DMS153 treated with DMSO at 0.1 percent for 48 hours (cell line): ENCODE data around the gene BICC1.

Experiments
- DNase-seq: peaks from one replicate; lab custom pipeline; 2025; ENCODE audit not compliant: unreplicated experiment; lab: John Stamatoyannopoulos, UW

BICC1 gene

GRCh38 chr10:58599927-58600553 is 87.4 kb downstream of the BICC1 start:
- no peak for DNase-seq

GRCh38 chr10:58608351-58608750 is 95.7 kb downstream of the BICC1 start:
- no peak for DNase-seq

- DNase-seq = no peak
These were observed 96.3 kb downstream of the BICC1 start for GRCh38 chr10:58608826-58609531.

- no peak for DNase-seq
These were observed 97.0 kb downstream of the BICC1 start for GRCh38 chr10:58609532-58610150.

GRCh38 chr10:58615237-58615935 is 102.7 kb downstream of the BICC1 start:
- no peak for DNase-seq

GRCh38 chr10:58618158-58618676 is 105.5 kb downstream of the BICC1 start:
- no peak for DNase-seq

- no peak for DNase-seq
These were observed 108.9 kb downstream of the BICC1 start for GRCh38 chr10:58621379-58622077.

- no peak for DNase-seq
These were observed 109.6 kb downstream of the BICC1 start for GRCh38 chr10:58622246-58622645.

GRCh38 chr10:58625070-58625469 is 112.4 kb downstream of the BICC1 start:
- DNase-seq = no peak

GRCh38 chr10:58627392-58627791 is 114.7 kb downstream of the BICC1 start:
- no peak for DNase-seq

GRCh38 chr10:58631715-58632114 is 119.0 kb downstream of the BICC1 start:
- DNase-seq = no peak

- DNase-seq = no peak
These were observed 119.5 kb downstream of the BICC1 start for GRCh38 chr10:58632216-58632615.

- DNase-seq = no peak
These were observed 124.7 kb downstream of the BICC1 start for GRCh38 chr10:58637352-58637751.

- no peak for DNase-seq
These were observed 125.7 kb downstream of the BICC1 start for GRCh38 chr10:58638388-58638787.

- DNase-seq = no peak
These were observed 128.4 kb downstream of the BICC1 start for GRCh38 chr10:58641095-58641531.

- DNase-seq = no peak
These were observed 129.0 kb downstream of the BICC1 start for GRCh38 chr10:58641708-58642107.

- no peak for DNase-seq
These were observed 129.6 kb downstream of the BICC1 start for GRCh38 chr10:58642283-58642682.

GRCh38 chr10:58642916-58643428 is 130.3 kb downstream of the BICC1 start:
- DNase-seq = no peak

GRCh38 chr10:58644311-58644710 is 131.6 kb downstream of the BICC1 start:
- no peak for DNase-seq

- no peak for DNase-seq
These were observed 132.9 kb downstream of the BICC1 start for GRCh38 chr10:58645416-58646146.
